Astrocyte (in vitro differentiated cells and primary cell): ENCODE data around the gene KIF26B. TPM values are rescaled to one million over a fixed set of nuclear protein-coding genes. Genes with fewer than 3 reads are reported as not detected.

Experiments
- DNase-seq: peaks from one replicate; pipeline ENCODE4 v3.0.0-alpha.2; 2010; ENCODE audit warnings: low read depth
- FAIRE-seq: peaks from 2 replicates; lab custom pipeline; 2011; peaks lifted over from hg19 to GRCh38; lab: Jason Lieb, UNC
- H2AFZ ChIP-seq: 2 replicates; pipeline ENCODE4 v1.6.0; 2012; ENCODE audit warnings: low read depth, low read length, inconsistent platforms
- H3K27ac ChIP-seq: 2 replicates; pipeline ENCODE4 v1.5.1; 2011; ENCODE audit warnings: low read depth, low read length, inconsistent platforms
- H3K27me3 ChIP-seq: 2 replicates; pipeline ENCODE4 v1.6.0; 2011; ENCODE audit warnings: low read length, inconsistent platforms; ENCODE audit not compliant: insufficient read depth
- H3K36me3 ChIP-seq: 2 replicates; pipeline ENCODE4 v1.5.1; 2011; ENCODE audit warnings: low read length, inconsistent platforms; ENCODE audit not compliant: insufficient read depth
- H3K4me1 ChIP-seq: 2 replicates; pipeline ENCODE4 v1.5.1; 2011; ENCODE audit warnings: low read length, inconsistent platforms; ENCODE audit not compliant: insufficient read depth
- H3K4me2 ChIP-seq: 2 replicates; pipeline ENCODE4 v1.6.0; 2012; ENCODE audit warnings: low read length, inconsistent platforms
- H3K4me3 ChIP-seq: 2 replicates; pipeline ENCODE4 v1.5.1; 2011; ENCODE audit warnings: low read depth, mild to moderate bottlenecking, low read length, inconsistent platforms; ENCODE audit not compliant: insufficient read depth
- H3K79me2 ChIP-seq: 2 replicates; pipeline ENCODE4 v1.6.0; 2012; ENCODE audit warnings: mild to moderate bottlenecking, low read length, inconsistent platforms; ENCODE audit not compliant: insufficient read depth
- H3K9ac ChIP-seq: 2 replicates; pipeline ENCODE4 v1.6.0; 2012; ENCODE audit warnings: mild to moderate bottlenecking, low read length, inconsistent platforms
- H3K9me3 ChIP-seq: 2 replicates; pipeline ENCODE4 v1.5.1; 2012; ENCODE audit warnings: low read depth, mild to moderate bottlenecking, low read length, inconsistent platforms; ENCODE audit not compliant: insufficient read depth
- H4K20me1 ChIP-seq: 2 replicates; pipeline ENCODE4 v1.6.0; 2012; ENCODE audit warnings: low read length, inconsistent platforms; ENCODE audit not compliant: insufficient read depth
- H3K27ac Mint-ChIP-seq: one replicate; pipeline ENCODE4 v1.8.0; 2021; ENCODE audit warnings: mild to moderate bottlenecking, mixed read lengths; ENCODE audit not compliant: unreplicated experiment
- H3K27me3 Mint-ChIP-seq: one replicate; pipeline ENCODE4 v1.8.0; 2021; ENCODE audit warnings: low read depth, mixed read lengths; ENCODE audit not compliant: unreplicated experiment
- H3K36me3 Mint-ChIP-seq: one replicate; pipeline ENCODE4 v1.8.0; 2021; ENCODE audit warnings: low read depth, mixed read lengths; ENCODE audit not compliant: unreplicated experiment
- H3K4me1 Mint-ChIP-seq: one replicate; pipeline ENCODE4 v1.8.0; 2021; ENCODE audit warnings: low read depth, mixed read lengths; ENCODE audit not compliant: unreplicated experiment
- H3K4me3 Mint-ChIP-seq: one replicate; pipeline ENCODE4 v1.8.0; 2021; ENCODE audit warnings: mild to moderate bottlenecking, moderate library complexity, mixed read lengths; ENCODE audit not compliant: unreplicated experiment
- H3K9me3 Mint-ChIP-seq: one replicate; pipeline ENCODE4 v1.8.0; 2021; ENCODE audit warnings: mild to moderate bottlenecking, mixed read lengths; ENCODE audit not compliant: unreplicated experiment
- CTCF ChIP-seq: IDR thresholded peaks from 2 replicates; pipeline ENCODE4 v1.5.1; 2011; ENCODE audit warnings: low read depth, mild to moderate bottlenecking, inconsistent platforms, low read length, moderate library complexity; ENCODE audit not compliant: insufficient read depth
- EZH2 ChIP-seq: IDR thresholded peaks from 2 replicates; pipeline ENCODE4 v1.6.1; 2012; ENCODE audit warnings: mild to moderate bottlenecking, low read length, inconsistent platforms; ENCODE audit not compliant: insufficient read depth
- total RNA-seq: library from RNA; stranded (reverse); gene quantifications from 2 replicates; pipeline ENCODE4 v1.2.1, GENCODE V29; 2021

Gene KIF26B
- total RNA-seq, 1 donor from 2014 or later = 6.8 TPM

DNA sequence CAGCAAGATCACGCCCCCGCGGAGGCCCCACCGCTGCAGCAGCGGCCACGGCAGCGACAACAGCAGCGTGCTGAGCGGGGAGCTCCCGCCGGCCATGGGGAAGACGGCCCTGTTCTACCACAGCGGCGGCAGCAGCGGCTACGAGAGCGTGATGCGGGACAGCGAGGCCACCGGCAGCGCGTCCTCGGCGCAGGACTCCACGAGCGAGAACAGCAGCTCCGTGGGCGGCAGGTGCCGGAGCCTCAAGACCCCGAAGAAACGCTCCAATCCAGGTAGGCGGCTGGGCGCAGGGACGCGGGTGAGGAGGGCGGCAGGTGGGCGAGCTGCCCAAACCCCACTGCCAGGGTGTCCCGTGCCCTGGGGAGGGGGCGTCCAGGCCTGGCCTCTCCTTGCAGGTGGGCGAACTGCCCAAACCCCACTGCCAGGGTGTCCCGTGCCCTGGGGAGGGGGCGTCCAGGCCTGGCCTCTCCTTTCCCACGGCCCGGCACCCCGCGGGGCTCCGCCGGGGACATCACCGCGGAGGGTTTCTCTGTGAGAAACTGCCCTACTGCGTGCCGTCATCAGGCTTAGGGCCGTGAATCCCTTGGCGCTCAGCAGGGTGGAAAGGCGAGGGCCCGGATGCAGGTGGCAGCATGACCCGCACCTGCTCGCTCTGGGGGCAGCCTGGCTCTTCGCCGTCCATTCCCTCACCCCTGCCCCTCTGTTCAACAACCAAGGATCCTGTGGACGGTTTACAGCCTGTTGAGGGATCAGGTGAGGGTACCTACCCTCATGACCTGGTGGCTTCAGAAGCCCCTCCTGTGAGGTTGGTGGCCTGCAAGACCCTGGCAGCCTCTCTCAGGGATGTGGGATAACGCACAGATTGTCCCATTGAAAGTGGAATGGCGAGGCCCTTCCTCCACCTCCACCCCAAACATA is 534.0 kb downstream of the KIF26B start:
- Histone ChIP-seq H3K27ac (no peak overlapping the region), H3K36me3 (no peaks in the 10 kb centered on the region), H2AFZ (no peak overlapping the region)

DNA sequence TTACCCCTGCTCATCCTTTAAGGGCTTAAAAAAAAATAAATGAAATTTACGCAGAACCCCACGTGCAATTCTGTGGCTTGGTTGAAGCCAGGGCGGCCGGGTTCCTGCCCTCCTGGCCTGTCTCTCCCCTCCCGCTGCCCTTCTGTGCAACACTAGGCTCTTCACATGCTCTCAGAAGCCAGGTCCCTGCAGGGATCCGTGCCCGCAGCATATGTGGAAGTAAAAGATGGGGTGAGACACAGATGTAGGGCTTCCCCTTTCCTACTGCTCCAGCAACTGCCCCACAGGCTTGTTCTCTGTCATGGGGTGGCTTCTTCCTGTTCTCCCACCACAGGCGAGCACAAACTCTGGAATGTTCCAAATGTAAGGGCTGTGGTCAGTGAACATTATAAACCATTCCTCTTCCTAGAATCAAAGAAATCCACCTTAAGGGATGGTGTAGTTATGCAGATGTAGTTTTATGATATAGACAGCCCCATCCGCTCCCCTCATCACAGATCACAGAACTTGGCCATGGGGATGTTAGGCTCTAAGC is 535.4 kb downstream of the KIF26B start:
- H3K27me3 ChIP-seq = no peaks in the 10 kb centered on the region
- H3K36me3 ChIP-seq = no peaks in the 10 kb centered on the region
- Mint-ChIP-seq H3K27me3 (peaks cover 25% of the 10 kb centered on the region), H3K4me1 (no peaks in the 10 kb centered on the region), H3K9me3 (peaks cover 2% of the 10 kb centered on the region), H3K4me3 (no peak overlapping the region), H3K36me3 (peaks cover 29% of the 10 kb centered on the region), H3K27ac (no peak overlapping the region)
- no peaks in the 10 kb centered on the region for H3K9me3 ChIP-seq
- no peak overlapping the region for H3K9ac ChIP-seq
- H3K27ac ChIP-seq = no peak overlapping the region
- DNase-seq = peak; percentile 34
- no peak overlapping the region for H2AFZ ChIP-seq
- TF ChIP-seq CTCF = no peak
- TF ChIP-seq EZH2 = no peak
- no peak for FAIRE-seq
- H4K20me1 ChIP-seq = peaks cover 6% of the 10 kb centered on the region
- H3K4me3 ChIP-seq = no peak overlapping the region
- no peaks in the 10 kb centered on the region for H3K79me2 ChIP-seq
- no peak overlapping the region for H3K4me2 ChIP-seq
- no peaks in the 10 kb centered on the region for H3K4me1 ChIP-seq

More for the DNA sequence above, 534.0 kb downstream of the KIF26B start:
- H3K4me3 ChIP-seq = no peak overlapping the region
- H3K4me2 ChIP-seq = peak overlapping the region; percentile 81
- H4K20me1 ChIP-seq = peaks cover 6% of the 10 kb centered on the region
- TF ChIP-seq CTCF (no peak), EZH2 (no peak)
- FAIRE-seq (no peak), DNase-seq (no peak)
- no peaks in the 10 kb centered on the region for H3K27me3 ChIP-seq
- no peak overlapping the region for H3K9ac ChIP-seq
- Mint-ChIP-seq H3K9me3 (peaks cover 2% of the 10 kb centered on the region), H3K36me3 (peaks cover 19% of the 10 kb centered on the region), H3K27ac (no peak overlapping the region), H3K4me1 (no peaks in the 10 kb centered on the region), H3K4me3 (no peak overlapping the region), H3K27me3 (peaks cover 28% of the 10 kb centered on the region)
- H3K9me3 ChIP-seq = no peaks in the 10 kb centered on the region
- H3K79me2 ChIP-seq = no peaks in the 10 kb centered on the region
- H3K4me1 ChIP-seq = no peaks in the 10 kb centered on the region
